GM12878 (cell line): ENCODE results near the gene RERE.

Experiments used
- ATF2 ChIP-seq: IDR thresholded peaks from 2 replicates; pipeline ENCODE4 v1.6.1; 2012; ENCODE audit warnings: low read length, inconsistent platforms
- CTCF ChIP-seq, 3 experiments: IDR thresholded peaks in 2 of 3; conservative IDR thresholded peaks in 1 of 3; 2 replicates each; pipeline ENCODE4 v1.5.1; 2011; ENCODE audit warnings: low read depth in 3 of 3, low read length in 3 of 3, mild to moderate bottlenecking in 3 of 3, control low read depth in 2 of 3, moderate library complexity in 2 of 3, inconsistent platforms in 1 of 3, mixed read lengths in 1 of 3; ENCODE audit not compliant: control insufficient read depth in 2 of 3, insufficient read depth in 1 of 3; ENCODE audit errors: extremely low read depth in 1 of 3
- GATAD2B ChIP-seq: fragments of 450-650 bp; conservative IDR thresholded peaks from 2 replicates; pipeline ENCODE4 v1.6.1; 2017; ENCODE audit warnings: low read depth, mild to moderate bottlenecking, moderate library complexity
- POLR2A ChIP-seq: IDR thresholded peaks from 2 replicates; pipeline ENCODE4 v1.6.1; 2011; ENCODE audit warnings: low read depth, mild to moderate bottlenecking, low read length
- SMAD1 ChIP-seq: fragments of 450-650 bp; IDR thresholded peaks from 2 replicates; pipeline ENCODE4 v1.6.1; 2018; ENCODE audit warnings: mild to moderate bottlenecking, low read depth; ENCODE audit not compliant: partially characterized antibody

- no peak for TF ChIP-seq POLR2A
- no peak for TF ChIP-seq CTCF (IDR thresholded peaks at IDR 0.05 in 2 of 3, conservative IDR thresholded peaks at IDR 0.05 in 1 of 3; ENCODE audit: control insufficient read depth in 2 of 3, extremely low read depth in 1 of 3, insufficient read depth in 1 of 3, low read depth in 3 of 3, low read length in 3 of 3)
- TF ChIP-seq ATF2 = no peak
- no peak for TF ChIP-seq SMAD1
- no peak for TF ChIP-seq GATAD2B
These were observed 478.8 kb downstream of the RERE start for GRCh38 chr1:8338526-8339202.
